Fibroblast of skin of abdomen (primary cell): Measurements from ENCODE around the gene TEKT3.

Experiments
- DNase-seq: peaks from one replicate; pipeline ENCODE4 v3.0.0-alpha.2; 2013

TEKT3 gene

DNA sequence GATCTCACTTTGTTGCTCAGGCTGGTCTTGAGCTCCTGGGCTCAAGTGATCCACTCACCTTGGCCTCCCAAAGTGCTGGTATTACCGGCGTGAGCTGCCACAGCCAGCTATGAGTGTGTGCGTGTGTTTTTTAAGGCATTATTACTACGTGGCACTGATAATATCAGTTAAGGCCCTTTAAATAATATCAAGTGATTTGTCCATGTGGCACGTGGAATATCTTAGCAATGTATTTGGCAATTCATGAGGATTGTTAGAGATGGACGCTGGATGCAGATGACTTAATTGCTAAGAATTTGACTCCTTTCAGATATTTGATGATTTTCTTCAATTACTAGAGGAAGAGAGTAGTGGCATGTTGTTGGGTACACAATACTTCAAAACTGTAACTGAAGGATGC lies 50.8 kb downstream of the TEKT3 start:
- peak; percentile 19 for DNase-seq

DNA sequence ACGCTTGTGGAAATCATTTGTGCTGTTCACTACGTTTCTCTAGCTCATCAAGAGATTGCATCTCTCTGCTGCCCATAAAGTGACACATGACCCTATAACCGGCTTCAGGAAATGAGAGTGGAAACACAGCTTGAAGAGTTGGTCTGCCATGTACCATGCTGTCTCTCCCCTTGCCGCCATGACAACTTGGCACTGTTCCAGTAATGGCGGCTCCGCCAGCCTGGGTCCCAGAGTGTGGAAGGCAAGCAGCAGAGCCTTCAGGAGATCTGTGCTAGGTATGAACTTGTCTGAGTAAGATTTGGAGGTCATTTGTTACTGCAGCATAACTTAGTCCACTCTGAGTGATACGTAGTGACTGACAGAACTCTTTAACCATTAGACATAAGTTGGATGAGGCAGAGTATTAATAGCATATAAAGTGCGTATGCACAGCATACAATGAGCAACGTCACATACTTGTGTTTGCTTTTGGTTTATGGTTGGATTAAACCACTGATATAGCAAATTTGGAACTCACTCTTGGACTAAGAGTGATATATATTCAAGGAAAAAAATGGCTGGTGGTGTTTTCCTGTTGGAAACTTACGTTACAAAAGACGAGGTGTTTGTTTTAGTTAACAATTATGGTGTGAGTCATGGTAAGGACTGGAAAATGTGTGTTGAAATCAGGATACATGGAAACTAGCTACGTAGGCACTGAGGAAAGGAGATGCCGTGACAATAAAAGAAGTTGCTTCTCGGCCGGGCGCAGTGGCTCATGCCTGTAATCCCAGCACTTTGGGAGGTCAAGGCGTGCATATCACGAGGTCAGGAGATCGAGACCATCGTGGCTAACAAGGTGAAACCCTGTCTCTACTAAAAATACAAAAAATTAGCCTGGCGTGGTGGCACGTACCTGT lies 51.9 kb downstream of the TEKT3 start:
- peak; percentile 21 for DNase-seq

DNA sequence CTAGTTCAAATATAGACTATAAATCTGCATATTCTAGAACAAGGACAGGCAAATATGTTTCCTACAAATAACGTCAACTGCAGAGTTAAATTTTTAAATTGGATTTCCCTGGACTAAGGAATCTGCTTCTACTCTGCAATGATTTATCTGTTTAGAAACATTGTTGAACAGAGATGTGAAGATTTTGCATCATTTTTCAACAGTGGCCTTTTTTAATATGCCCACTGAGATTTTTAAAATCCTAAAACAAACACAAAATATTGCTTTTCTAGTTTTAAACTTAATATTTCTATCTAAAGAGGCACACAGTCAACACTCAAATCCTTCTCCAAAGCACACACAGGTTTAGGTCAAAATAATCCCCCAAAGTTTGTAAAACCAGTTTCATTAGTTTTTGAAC lies 52.5 kb downstream of the TEKT3 start:
- DNase-seq: no peak

DNA sequence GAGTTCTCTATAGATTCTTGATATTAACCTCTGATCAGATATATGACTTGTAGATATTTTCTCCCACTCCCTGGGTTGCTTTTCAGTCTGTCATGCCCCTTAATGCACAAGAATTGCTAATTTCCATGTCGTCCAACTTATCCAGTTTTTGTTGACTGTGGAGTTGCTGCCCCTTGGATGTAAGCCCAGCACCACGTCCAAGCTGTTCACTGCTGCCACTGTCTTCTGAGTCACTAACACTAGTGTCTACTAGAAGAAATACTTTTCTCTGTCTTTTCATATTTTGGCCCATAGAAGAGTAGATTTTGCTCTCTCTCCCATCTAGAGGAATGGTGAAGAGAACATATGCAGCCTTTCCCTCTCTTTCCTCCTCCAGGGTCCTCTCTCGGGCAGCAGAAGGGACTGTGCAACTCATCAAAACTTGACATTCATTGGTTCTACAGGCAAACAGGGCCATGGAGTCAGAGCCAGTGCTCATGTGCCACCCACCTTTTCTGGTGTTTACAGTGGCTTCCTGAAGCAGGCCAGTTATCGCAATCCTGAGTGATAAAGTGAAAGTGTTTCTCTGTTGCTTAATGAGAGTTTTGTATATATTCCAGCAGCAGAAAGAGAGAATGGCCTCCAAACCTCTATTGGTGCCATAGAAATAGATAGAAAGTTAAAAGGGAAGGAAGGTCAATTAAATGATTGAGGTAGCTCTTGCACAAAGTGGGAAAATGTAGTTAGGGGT lies 53.7 kb downstream of the TEKT3 start:
- DNase-seq: no peak

DNA sequence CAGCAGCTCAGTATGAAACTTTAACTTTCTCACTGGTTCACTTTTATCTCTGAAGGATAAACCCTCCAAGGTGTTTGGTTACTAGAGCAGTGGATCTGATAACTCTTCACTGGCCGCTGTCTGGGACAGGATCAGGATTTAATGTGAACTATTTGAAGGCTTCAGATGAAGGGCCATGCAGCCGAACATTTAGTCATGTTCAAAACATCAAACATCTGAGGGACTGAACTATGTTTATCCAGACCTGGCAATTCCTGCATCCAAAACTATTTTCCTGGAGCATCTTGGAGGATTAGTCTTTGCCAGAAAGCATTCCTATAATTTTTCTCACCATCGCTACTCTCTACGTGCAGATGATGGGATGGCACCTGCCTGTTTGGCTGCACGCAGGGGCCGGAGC lies 55.9 kb downstream of the TEKT3 start:
- DNase-seq: no peak

DNA sequence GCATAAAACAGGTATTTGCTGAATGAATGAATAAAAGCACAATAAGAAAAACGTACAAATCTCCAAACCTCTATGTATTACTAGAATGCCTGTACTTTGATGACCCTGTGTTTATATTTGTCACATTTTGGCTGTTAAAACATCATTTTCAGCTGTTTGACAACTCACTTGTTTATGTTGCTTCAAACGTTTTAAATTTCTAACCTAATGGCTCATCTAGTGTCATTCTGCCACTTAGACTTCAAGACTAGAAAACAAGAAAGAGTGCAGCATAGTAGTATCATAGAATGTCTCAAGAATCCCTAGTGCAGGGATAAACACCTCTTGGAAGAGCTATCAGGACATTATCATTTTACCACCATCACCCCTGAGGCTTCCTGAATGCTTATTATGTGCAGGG lies 56.9 kb downstream of the TEKT3 start:
- no peak for DNase-seq

DNA sequence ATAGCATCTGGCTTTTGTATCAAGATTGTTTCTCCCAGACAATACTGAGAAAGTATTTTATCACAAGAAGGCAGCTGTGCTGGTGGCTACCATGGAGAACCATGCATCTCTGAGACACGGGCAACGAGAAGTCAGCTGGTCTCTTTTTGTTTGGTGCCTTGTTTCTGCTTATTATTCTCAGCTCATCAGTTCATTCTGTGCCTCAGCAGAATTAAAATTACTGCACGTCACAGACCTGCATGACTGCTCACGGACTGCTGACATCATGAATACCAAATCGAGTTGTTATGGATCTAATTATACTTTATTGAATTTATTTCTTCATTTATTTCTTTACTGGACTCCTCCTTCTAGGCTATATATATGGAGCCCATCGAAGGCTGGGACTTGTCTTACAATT lies 57.3 kb downstream of the TEKT3 start:
- DNase-seq: no peak

DNA sequence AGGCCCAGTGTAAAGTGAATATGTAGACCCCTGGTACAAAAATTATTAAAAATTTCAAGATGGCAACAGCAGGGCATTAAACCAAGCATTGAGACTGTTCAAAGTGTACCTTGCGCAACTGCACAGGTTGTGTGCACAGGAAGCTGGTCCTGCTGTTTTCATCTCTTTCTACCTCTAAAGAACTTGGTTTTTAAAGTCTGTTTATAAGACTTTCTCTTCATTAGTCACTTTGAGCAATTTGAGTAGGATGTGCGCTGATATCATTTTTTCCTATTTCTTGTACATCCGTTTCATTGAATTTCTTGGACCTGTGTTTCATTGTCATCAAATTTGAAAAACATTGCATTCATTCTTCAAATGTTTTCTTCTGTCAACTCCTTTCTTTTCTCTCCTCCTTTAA lies 59.5 kb downstream of the TEKT3 start:
- DNase-seq: no peak

DNA sequence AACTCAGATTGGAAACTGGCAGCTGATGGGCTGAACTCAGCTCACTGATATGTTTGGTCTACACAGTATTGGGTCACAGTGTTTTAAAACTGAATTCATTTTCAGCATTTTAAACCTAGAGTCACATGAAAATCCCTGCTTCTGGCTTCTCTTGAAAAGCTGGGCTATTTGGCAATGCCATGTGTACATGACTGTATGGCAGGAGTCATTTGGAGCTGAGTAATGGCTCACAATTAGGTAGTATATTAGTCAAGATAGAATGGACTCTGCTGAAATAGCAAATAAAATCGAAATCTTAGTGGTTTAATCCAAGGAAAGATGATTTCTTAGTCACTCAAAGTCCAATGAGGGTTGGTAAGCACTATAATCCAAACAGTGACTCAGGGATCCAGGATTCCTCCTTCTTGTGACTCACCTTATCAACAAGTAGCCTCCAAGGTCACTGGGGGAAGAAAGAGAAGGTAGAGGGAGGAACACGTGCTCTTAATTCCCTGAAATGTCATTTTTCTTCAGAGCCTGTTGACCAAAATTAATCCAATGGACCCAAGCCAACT lies 62.4 kb downstream of the TEKT3 start:
- peak; percentile 88 for DNase-seq

DNA sequence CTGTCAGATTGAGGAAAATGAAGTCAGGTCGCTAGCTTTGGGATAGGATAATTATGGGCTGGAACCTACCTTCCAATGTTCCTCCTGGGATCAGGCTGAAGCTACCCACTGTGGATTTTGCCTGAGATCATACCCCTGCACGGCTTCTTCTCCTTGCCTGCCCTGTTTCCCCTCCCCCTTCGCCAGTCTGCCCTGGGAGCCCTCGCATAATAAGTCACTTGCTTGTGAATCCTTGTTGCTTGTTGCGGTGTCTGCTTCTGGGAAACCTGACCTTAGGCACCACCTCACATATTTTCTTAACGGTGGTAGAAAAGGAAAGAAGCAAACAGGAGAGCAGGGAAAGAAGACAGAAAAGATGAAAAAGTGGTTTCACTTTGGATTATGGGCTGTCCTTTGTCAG lies 63.0 kb downstream of the TEKT3 start:
- no peak for DNase-seq

DNA sequence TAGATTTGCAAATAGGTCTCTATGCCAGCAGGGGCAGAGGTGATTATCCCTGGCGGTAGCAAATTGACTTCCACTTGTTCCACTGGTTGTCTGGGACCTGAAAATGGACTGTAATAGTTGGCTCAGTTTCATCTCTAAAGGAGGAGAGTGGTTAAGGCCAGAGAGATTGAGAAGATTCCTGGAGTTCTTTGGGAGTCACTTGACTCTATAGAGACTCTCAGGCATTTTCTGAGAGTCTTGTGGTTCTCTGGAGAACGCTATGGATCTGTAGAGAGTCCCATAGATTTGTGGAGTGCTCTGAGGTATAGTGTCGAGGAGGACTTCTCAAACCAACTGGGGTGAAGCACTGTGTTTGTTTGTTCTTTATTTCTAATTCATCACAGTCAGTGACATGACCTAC lies 67.4 kb downstream of the TEKT3 start:
- DNase-seq: no peak

DNA sequence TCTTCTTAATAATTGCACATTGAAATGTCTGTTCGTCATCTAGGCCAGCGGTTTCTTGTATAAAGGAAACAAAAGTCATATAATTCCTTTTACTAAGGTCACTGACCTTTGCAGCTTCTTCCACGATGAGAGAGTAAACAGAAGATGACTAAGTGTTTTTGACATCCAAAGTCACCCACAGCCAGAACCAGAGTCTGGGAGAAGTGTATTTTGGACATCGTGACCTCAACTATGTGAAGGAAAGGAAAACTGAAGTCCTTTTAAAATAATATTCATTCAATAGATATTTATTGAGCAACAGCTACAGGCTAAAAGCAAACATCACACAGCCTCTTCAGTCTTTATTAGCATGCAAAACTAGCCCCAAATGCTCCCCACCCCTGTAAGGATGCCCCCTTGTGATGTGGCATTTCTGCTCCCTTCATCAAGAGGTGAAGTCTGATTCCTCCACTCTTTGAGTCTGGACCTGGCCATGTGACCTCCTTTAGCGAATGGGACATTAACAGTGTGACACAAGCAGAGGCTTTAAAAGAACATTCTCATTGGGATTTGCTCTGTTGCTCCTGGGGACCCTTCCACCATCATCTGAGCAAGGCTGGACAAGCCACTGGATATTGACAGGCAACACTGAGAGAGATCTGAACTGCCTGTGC lies 68.1 kb downstream of the TEKT3 start:
- DNase-seq: peak; percentile 81

DNA sequence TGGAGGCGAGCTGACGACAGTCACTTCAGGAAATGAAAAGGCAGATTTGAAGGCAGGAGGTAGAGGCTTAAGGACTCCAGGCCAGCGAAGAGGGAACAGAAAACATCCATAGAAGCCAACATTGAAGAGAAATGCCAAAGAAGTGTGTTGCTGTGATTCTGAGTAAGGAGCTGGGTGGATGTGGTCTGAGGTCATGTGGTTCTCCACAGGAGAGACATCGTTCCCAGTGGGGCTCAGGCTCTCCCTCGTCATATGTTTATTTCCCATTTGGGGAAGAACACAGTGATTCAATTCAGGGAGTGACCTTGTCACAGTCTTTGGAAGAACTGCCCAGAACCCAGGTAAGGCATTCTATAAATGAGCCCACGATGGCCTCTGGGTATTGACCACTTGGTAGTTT lies 69.7 kb downstream of the TEKT3 start:
- no peak for DNase-seq

DNA sequence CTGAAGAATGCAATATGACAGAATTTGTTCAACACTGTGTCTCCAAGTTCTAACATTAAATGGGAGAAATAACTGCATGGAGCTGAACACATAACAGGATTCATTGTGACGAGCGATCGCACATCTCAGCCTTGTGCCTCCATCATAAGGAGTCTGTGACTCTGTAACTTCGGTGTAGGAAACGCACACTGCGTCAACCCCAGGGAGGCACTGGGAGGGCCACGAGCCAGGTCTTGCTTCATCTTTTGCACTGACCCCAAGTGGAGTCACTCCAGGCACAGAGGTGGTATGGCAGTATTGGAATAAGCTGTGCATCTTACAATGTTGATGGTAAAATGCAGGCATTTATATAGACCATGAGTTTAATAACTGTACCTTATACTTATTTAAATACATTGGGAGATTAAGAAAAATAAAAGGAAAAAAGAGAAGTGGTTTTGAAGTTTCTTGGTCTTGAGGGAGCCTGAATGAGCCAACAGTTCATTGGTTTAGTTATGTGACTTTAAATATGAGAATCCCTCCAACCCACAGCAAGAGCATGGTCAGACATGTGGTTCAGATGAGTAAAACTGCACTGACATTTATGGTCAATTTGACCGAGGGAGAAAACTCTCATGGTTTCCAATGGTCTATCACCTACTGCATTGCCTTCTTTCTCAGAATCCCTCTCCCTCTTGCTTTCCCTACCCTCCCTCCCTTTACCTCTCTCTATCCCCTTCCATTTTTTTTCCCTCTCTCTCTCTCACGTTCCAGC lies 70.6 kb downstream of the TEKT3 start:
- no peak for DNase-seq

DNA sequence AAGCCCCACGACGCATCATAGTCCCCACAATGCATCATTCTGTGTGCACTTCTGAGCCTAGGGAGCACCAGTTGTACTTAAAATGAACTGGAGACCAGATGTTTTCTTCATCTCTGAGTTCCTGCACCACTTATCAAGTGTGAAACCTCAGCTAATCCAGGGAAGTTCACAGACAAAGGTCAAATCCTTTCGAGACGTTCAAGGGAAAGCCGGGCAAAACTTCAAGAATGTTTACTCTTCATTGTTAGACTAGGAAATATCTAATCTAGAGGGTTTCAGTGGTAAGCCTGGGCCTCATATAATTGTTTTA lies 71.7 kb downstream of the TEKT3 start:
- no peak for DNase-seq

DNA sequence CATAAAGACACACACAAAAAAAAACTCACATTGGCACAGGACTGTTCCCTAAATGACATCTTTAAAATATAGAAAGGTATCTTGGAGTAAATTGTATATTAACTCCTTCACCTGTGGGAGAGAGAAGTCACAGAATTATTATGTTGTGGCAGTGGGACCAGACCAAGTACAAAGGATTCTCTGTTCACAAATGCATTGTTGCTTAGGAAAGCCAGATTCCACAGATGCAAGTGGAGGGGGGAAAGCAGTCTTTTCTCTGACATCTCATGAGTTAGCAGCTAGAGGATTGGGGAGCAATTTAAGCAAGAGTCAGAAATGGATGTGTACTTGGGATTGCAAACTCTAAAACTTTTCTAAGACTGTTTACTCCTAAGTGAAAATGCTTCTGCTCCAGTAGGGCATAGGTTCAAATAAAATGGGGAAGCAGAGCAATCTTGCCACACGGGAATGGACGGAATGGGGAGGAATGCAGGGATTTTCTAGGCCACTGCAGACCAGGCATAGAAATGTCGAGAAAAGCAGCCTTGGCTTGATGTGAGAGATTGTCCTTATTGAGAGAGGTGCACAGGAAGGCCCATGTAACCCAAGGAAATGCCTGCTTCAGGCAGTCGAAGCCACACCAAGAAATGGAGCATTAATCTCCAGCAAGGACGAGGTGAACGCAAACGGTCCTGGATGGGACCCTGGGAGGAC lies 72.2 kb downstream of the TEKT3 start:
- DNase-seq: no peak

DNA sequence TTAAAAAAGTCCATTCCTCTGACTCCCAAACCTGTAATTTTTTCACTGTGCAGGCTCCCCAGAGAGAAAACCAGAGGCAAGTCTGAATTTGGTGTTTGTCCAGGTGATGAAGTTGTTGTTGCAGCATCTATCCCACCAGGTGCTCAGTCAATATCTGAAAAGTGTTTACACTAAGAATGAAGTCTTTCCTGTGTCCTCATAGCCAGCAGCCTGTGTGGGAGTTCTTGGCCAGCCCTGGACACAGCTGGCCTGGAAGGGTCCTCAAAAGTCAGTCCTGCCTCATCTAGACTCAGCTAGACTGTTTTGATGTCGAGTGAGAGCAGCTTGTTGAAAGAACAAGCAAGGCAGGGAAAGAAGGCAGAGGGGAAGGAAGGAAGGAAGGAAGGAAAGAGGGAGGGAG lies 72.9 kb downstream of the TEKT3 start:
- no peak for DNase-seq

DNA sequence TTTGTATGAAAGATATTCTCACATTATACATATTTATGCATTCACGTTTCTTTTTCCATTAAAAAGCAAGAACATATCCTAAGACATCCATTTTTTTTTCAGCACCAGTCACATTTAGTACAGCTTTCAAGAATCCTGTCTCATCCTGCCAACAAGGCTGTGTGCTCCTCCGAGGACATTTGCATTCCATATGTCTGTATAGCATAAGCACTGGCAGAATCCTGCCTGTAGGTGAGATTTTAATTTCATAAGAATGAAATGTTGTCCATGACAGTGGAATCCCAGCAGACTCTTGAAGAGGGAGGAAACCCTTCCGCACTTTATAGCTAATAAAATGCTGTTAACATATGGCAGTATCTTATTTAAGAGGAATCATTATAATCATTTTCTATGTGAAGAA lies 73.4 kb downstream of the TEKT3 start:
- DNase-seq: peak; percentile 64

DNA sequence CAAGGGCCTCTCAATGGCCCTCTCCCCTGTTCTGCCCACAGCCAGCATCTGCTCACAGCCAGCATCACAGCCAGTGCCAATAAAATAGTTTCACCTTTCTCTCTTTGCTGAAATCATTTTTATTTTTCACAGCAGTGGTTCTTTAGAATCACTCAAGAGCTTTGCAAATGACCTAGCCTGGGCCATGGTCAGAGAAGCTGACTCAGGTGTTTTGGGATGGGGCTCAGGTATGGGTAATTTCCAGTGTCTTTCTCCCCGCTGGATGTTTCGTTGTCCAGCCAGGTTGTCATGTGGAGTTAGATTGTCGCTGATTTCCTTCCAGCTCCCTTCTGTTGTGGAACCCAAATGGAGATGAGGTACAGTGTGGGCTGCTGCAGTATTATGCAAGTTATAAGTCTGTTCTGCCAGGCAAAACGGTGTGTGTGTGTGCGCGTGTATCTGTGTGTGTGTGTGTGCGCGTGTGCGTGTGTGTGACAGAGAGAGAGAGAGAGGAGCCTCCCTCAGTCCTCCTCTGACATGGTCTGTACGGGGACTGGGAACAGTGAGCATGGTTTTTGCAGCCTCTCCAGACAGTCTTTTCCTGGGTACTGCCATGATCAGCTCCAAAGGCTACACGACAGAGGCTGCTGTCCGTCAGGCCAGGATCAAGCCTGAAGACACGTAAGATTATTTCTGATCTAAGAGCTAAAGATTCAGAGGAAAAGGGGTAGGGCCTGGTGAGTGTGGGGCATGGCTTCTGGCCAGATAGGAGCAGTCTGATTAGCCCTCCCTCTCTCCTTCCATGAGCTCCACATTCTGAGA lies 74.9 kb downstream of the TEKT3 start:
- no peak for DNase-seq

DNA sequence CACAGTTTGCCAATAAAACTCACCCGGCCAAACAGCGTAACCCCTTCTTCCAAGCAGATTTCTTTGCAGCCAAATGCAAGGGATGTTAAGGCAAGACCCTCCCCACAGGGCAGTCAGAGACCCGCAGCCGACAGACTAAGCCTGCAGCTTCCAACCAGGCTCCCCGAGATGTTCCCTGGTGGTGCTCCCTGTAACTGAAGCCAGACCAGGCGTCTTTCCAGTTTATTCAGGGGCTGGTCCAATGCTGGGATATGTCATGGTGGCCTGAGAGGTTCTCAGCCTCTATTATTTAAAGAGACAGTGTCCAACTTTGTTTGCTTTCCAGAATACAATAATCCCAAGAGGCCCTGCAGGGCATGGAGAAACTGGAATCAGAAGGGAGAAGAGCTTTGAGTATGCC lies 76.3 kb downstream of the TEKT3 start, which contains the start of gene PMP22:
Gene PMP22 (minus strand): TSS at position 196 of the 400 bp plus-strand sequence. CDS start 4,599 bp downstream, outside the sequence.
- DNase-seq: no peak

DNA sequence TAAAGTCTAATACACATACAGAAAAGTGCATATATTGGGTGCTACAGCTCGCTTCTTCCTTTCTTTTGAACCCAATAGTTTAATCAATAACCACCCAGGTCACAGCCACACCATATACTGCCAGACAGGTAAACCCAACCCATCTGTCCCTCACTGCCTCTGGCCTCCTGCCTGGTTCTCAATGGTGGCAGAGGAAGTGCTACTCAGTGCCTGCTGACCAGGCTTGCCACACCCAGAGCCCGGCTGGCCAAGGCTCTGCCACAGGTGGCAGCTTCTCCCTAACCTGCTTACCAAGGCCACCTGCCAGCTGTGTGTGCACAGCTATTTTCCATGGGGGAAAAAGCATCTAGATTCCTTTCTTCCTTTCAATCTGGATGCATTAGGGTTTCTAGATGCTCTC lies 76.9 kb downstream of the TEKT3 start:
- no peak for DNase-seq
